Cardiac fibroblast (primary cell): Measurements from ENCODE around the gene CDH11.

ENCODE experiments used
- DNase-seq, 2 donors: peaks; one replicate each; pipeline versions ENCODE4 v3.0.0 to v3.0.0-alpha.2; 2010; ENCODE audit warnings: low read depth in 2 of 2
- H3K4me3 ChIP-seq, 2 donors: replicated peaks in 1 of 2; 1 replicate in 1 of 2; 2 replicates in 1 of 2; pipeline ENCODE4 v1.5.1; 2011; ENCODE audit warnings: low read depth in 2 of 2, low read length in 2 of 2, mild to moderate bottlenecking in 2 of 2, moderate library complexity in 1 of 2
- TF ChIP-seq, protein P1 (sequence below): IDR thresholded peaks from one replicate; pipeline ENCODE4 v1.5.1; 2011; ENCODE audit warnings: low read depth, mild to moderate bottlenecking, low read length, inconsistent platforms

The CDH11 gene

DNA sequence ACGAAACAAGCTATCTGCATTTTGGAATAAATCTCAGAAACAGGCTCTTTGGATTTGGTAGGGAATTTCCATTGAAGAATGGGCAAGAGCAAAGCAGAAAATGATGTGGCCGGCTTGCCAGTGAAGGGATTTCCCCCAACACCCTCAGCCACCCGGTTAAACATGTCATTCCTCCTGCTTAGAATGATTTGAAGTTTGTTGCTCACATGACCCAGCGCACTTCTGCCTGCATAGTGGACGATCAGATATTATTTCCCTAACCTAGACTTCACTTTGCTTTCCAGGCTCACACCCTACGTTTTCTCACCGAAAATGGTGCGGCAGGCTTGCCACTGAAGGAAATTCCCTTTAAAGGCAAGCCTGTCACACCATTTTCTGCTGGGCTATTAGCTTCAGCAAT, 170.7 kb downstream of the CDH11 start:
- TF ChIP-seq, protein P1, sequence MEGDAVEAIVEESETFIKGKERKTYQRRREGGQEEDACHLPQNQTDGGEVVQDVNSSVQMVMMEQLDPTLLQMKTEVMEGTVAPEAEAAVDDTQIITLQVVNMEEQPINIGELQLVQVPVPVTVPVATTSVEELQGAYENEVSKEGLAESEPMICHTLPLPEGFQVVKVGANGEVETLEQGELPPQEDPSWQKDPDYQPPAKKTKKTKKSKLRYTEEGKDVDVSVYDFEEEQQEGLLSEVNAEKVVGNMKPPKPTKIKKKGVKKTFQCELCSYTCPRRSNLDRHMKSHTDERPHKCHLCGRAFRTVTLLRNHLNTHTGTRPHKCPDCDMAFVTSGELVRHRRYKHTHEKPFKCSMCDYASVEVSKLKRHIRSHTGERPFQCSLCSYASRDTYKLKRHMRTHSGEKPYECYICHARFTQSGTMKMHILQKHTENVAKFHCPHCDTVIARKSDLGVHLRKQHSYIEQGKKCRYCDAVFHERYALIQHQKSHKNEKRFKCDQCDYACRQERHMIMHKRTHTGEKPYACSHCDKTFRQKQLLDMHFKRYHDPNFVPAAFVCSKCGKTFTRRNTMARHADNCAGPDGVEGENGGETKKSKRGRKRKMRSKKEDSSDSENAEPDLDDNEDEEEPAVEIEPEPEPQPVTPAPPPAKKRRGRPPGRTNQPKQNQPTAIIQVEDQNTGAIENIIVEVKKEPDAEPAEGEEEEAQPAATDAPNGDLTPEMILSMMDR, result no peak
- DNase-seq, result no peak
- no peak overlapping the region for H3K4me3 ChIP-seq

DNA sequence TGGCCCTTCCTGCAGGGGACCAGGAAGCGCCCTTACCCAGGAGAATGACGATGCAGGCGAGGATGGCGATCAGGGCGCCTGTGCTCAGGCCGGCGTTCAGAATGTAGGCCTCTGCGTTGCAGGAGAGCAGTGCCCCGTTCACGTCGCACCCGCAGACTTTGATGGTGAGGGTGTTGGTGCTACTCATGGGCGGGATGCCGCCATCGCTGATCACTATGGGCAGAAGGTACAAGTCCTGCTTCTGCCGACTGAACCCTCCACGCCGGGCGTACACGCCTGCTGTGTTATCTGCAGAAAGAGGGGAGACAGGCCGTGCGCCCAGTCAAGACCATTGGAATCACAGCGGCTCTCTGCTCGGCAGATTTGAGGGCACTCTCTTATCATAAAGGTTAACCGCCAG, 171.1 kb downstream of the CDH11 start:
- no peak overlapping the region for H3K4me3 ChIP-seq
- TF ChIP-seq, protein P1, result no peak
- no peak for DNase-seq

DNA sequence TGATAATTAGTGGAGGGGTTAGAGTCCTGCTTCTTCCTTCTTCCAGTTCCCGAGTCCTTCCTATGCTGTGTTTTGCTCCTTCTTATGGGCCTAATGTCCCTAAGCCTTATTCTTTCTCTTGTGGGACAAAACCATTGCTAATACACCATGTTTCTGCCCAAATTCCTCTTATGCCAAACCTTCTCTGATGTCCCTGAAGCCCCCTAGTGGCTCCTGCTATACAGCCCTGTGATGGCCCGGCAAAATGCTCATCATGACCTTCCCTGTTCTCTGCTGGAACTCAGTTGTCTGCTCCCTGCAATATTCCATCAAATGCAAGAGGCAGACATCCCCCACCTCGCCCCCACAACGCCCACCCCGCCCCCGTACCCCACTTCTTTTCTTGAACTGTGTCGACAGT, 171.6 kb downstream of the CDH11 start:
- H3K4me3 ChIP-seq, result no peak overlapping the region
- DNase-seq, result no peak
- TF ChIP-seq, protein P1, result peak; percentile 26

DNA sequence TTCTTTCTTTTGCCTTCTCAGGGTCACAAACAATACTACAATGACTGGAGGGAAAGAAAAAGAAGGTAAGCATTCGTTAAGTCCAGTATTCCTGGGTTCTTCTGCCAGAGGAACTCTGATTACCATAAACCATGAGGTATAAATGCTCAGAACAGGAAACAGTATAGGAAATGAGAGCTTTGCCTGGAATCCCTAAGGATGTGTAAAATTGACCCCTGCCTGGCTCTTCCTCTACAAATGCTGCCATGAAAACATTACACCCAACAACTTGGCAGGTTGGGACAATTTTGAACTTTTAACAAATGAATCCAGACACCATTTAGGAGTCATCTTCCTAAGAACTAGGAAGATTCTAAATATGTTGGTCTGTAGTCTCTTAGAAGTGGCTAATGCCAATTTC, 173.8 kb downstream of the CDH11 start:
- no peak overlapping the region for H3K4me3 ChIP-seq
- no peak for DNase-seq
- TF ChIP-seq, protein P1, result no peak

DNA sequence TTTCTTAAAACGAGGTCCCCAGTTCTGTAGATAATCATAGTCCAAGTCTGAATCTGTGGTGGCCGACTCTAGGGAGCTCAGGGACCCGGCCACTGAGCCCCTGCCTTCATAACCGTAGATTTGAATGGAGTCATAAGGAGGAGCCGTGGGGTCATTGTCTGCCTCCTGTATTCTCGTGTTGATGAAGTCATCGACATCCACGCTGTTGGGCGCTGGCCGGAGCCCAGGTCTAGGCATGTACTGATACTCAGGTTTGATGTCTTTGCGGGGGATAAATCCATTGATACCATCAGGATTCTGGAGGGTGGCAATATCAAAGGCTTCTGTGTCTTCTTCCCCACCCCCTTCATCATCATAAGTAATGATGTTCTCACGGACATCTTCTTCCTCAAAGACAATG, 174.2 kb downstream of the CDH11 start:
- H3K4me3 ChIP-seq, result no peak overlapping the region
- TF ChIP-seq, protein P1, result no peak
- DNase-seq, result no peak

DNA sequence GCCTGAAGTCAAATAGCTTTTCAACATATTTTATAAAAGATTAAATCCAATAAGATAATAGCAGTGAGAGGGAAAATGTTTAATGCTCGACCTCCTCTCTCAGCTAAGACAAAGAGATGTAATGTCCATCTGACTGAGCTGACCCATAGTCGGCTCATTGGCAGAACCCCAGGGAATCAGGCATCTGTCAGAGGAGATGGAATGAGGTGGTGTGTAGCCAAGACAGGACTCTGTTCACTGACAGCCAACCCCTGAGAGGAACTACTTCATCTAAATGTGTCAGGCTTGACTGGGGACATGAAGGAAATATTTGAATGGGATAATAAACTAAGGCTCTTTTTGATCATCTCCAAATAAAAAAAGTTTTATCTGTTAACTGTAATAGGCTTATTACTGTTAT, 188.0 kb downstream of the CDH11 start:
- DNase-seq, result peak in 1 of 2 donors; percentile 28
- no peak overlapping the region for H3K4me3 ChIP-seq
- TF ChIP-seq, protein P1, result no peak

DNA sequence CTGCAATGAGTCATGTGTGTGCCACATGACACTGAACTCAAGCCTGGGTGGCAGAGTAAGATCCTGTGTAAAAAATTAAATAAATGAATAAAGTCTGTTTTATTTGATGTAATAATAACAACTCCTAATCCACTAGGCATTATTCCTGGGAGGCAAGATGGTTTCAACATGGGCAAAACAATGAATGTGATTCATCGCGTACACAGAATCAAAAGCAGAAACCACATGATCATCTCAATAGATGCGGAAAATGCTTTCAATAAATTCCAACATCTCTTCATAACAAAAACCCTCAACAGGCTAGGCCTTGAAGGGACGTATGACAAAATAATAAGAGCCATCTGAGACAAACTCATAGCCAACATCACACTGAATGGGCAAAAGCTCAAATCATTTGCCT, 195.4 kb downstream of the CDH11 start:
- TF ChIP-seq, protein P1, result no peak
- no peak for DNase-seq
- H3K4me3 ChIP-seq, result no peak overlapping the region
